Measurements from ENCODE around the gene MAP3K10. TPM values are rescaled to one million over a fixed set of nuclear protein-coding genes. Genes with fewer than 3 reads are reported as not detected.

The MAP3K10 gene
- total and polyA plus RNA-seq, 7 experiments from 2014 or later, result 0.09 to 31.5 (median 22.5) TPM

GRCh38 chr19:40254714-40255418 lies 63.6 kb downstream of the MAP3K10 start:
- DNase-seq, result no peak
- H3K9me3 Mint-ChIP-seq, result no peaks in the 10 kb centered on the region
- intact Hi-C loops (cut with micrococcal nuclease), result no loop called here
- H3K27me3 ChIP-seq (ENCODE audit: control insufficient read depth in 2 of 2, insufficient read depth in 2 of 2, low read length in 2 of 2), result no peaks in the 10 kb centered on the region
- H3K4me1 Mint-ChIP-seq, result peaks cover 9 to 43% (median 29%) of the 10 kb centered on the region in 7 donors
- H3K27ac ChIP-seq (ENCODE audit: low read depth, low read length), result no peak overlapping the region
- CTCF ChIA-PET, result no interaction called here
- H3K4me3 Mint-ChIP-seq, result no peak overlapping the region
- H3K9me3 ChIP-seq (ENCODE audit: control insufficient read depth in 2 of 3, low read length in 3 of 3), result no peaks in the 10 kb centered on the region
- H3K4me3 ChIP-seq (ENCODE audit: low read length), result no peak overlapping the region
- H3K36me3 ChIP-seq (ENCODE audit: control insufficient read depth in 2 of 3, insufficient read depth in 3 of 3, low read length in 3 of 3), result peaks cover 14 to 62% (median 16%) of the 10 kb centered on the region in 3 experiments
- peak overlapping the region in 3 of 9 donors; percentile 9 to 59 (median 12) for H3K27ac Mint-ChIP-seq
- no peak for ATAC-seq
- no peaks in the 10 kb centered on the region for H3K4me1 ChIP-seq (ENCODE audit: control insufficient read depth in 2 of 2, insufficient read depth in 2 of 2, low read length in 2 of 2)
- no peaks in the 10 kb centered on the region for H3K27me3 Mint-ChIP-seq
- peaks cover 10 to 42% (median 20%) of the 10 kb centered on the region in 5 donors for H3K36me3 Mint-ChIP-seq
- POLR2A ChIA-PET, result no interaction called here

DNA sequence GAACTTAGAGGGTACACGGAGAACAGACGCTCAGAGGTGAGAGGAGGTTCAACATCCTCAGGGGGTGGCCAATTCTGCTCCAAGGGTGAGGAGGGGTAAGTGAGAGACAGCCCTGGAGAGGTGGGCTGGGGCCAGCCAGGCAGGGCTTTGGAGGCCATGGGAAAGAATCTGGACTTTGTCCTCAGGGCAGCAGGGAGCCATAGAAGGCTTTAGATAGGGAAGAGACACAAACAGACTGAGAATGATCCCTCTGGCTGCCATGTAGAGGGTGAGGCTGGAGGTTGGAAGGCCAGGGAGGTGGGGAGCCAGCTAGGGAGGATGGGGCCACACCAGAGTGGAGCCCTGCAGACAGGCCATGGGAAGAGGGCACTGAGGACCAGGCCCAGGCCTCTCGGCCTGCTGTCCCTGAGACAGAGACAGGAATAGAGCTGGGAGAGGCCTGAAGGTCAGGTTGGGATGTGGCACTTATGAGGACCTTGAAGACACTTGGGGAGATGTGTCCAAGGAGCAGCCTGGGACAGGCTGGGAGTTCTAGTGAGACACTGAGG lies 64.5 kb downstream of the MAP3K10 start:
- H3K27me3 Mint-ChIP-seq, result no peaks in the 10 kb centered on the region
- DNase-seq, result no peak
- intact Hi-C loops (cut with micrococcal nuclease), result no loop called here
- H3K27ac Mint-ChIP-seq, result peak overlapping the region in 2 of 9 donors; percentile 24 to 73
- no peak for ATAC-seq
- H3K36me3 ChIP-seq (ENCODE audit: control insufficient read depth in 2 of 3, insufficient read depth in 3 of 3, low read length in 3 of 3), result peaks cover 13 to 62% (median 16%) of the 10 kb centered on the region in 3 experiments
- no peak overlapping the region for H3K4me3 Mint-ChIP-seq
- ChIA-PET CTCF (no interaction called here), POLR2A (no interaction called here)
- no peak overlapping the region for H3K4me3 ChIP-seq (ENCODE audit: low read length)
- H3K4me1 ChIP-seq (ENCODE audit: control insufficient read depth in 2 of 2, insufficient read depth in 2 of 2, low read length in 2 of 2), result no peaks in the 10 kb centered on the region
- no peaks in the 10 kb centered on the region for H3K9me3 ChIP-seq (ENCODE audit: control insufficient read depth in 2 of 3, low read length in 3 of 3)
- H3K27me3 ChIP-seq (ENCODE audit: control insufficient read depth in 2 of 2, insufficient read depth in 2 of 2, low read length in 2 of 2), result no peaks in the 10 kb centered on the region
- H3K9me3 Mint-ChIP-seq, result no peaks in the 10 kb centered on the region
- H3K4me1 Mint-ChIP-seq, result peaks cover 9 to 42% (median 29%) of the 10 kb centered on the region in 7 donors
- H3K36me3 Mint-ChIP-seq, result peaks cover 10 to 41% (median 20%) of the 10 kb centered on the region in 5 donors
- no peak overlapping the region for H3K27ac ChIP-seq (ENCODE audit: low read depth, low read length)

GRCh38 chr19:40256512-40256911 lies 65.3 kb downstream of the MAP3K10 start:
- Mint-ChIP-seq H3K27ac (no peak overlapping the region), H3K27me3 (no peaks in the 10 kb centered on the region), H3K9me3 (no peaks in the 10 kb centered on the region), H3K4me3 (no peak overlapping the region), H3K4me1 (peaks cover 8 to 42% (median 33%) of the 10 kb centered on the region in 7 donors), H3K36me3 (peaks cover 10 to 40% (median 20%) of the 10 kb centered on the region in 5 donors)
- Histone ChIP-seq H3K27ac (ENCODE audit: low read depth, low read length) (no peak overlapping the region), H3K4me3 (ENCODE audit: low read length) (no peak overlapping the region), H3K36me3 (ENCODE audit: control insufficient read depth in 2 of 3, insufficient read depth in 3 of 3, low read length in 3 of 3) (peaks cover 13 to 62% (median 16%) of the 10 kb centered on the region in 3 experiments), H3K4me1 (ENCODE audit: control insufficient read depth in 2 of 2, insufficient read depth in 2 of 2, low read length in 2 of 2) (no peaks in the 10 kb centered on the region), H3K27me3 (ENCODE audit: control insufficient read depth in 2 of 2, insufficient read depth in 2 of 2, low read length in 2 of 2) (no peaks in the 10 kb centered on the region), H3K9me3 (ENCODE audit: control insufficient read depth in 2 of 3, low read length in 3 of 3) (no peaks in the 10 kb centered on the region)
- intact Hi-C loops (cut with micrococcal nuclease), result no loop called here
- ChIA-PET POLR2A (no interaction called here), CTCF (no interaction called here)
- ATAC-seq, result no peak
- peak in 1 of 9 donors; percentile 4 for DNase-seq

DNA sequence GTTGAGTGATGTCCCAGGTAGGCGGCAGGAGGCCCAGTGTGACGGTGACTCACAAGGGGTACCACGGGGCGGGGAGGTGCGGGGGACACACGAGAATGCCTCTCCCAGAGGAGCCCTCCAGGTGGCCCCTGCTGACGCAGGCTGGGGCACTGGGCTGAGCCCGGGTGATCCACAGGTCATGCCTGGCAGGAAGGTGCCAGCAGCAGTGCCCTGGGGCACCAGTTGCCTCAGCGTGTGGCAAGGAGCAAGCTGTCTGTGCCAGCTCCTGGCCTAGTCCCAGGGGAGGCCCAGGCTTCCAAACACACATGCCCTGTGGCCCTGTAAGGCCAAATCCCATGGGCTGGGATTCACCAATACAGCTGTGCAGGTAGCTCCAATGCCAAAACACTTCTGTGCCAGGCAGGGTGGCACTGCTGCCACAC lies 65.9 kb downstream of the MAP3K10 start:
- peaks cover 6 to 45% (median 38%) of the 10 kb centered on the region in 7 donors for H3K4me1 Mint-ChIP-seq
- peaks cover 9 to 38% (median 20%) of the 10 kb centered on the region in 5 donors for H3K36me3 Mint-ChIP-seq
- ChIA-PET CTCF (interaction anchor here (0.6 kb wide), 1 partner anchor 336 kb away, joined by 3 read pairs; no protein-coding TSS in a partner anchor), POLR2A (no interaction called here)
- no peak overlapping the region for H3K27ac Mint-ChIP-seq
- no peak for DNase-seq
- H3K4me3 Mint-ChIP-seq, result no peak overlapping the region
- H3K4me3 ChIP-seq (ENCODE audit: low read length), result no peak overlapping the region
- no peaks in the 10 kb centered on the region for H3K9me3 Mint-ChIP-seq
- ATAC-seq, result no peak
- peaks cover 15 to 56% (median 16%) of the 10 kb centered on the region in 3 experiments for H3K36me3 ChIP-seq (ENCODE audit: control insufficient read depth in 2 of 3, insufficient read depth in 3 of 3, low read length in 3 of 3)
- intact Hi-C loops (cut with micrococcal nuclease), result no loop called here
- no peaks in the 10 kb centered on the region for H3K27me3 ChIP-seq (ENCODE audit: control insufficient read depth in 2 of 2, insufficient read depth in 2 of 2, low read length in 2 of 2)
- no peak overlapping the region for H3K27ac ChIP-seq (ENCODE audit: low read depth, low read length)
- H3K9me3 ChIP-seq (ENCODE audit: control insufficient read depth in 2 of 3, low read length in 3 of 3), result no peaks in the 10 kb centered on the region
- no peaks in the 10 kb centered on the region for H3K27me3 Mint-ChIP-seq
- H3K4me1 ChIP-seq (ENCODE audit: control insufficient read depth in 2 of 2, insufficient read depth in 2 of 2, low read length in 2 of 2), result no peaks in the 10 kb centered on the region

- POLR2A ChIA-PET, result interaction anchor here (1.1 kb wide), 1 partner anchor 20 kb away, joined by 3 read pairs; no protein-coding TSS in a partner anchor
- intact Hi-C loops (cut with micrococcal nuclease), result no loop called here
- no peaks in the 10 kb centered on the region for H3K27me3 ChIP-seq (ENCODE audit: control insufficient read depth in 2 of 2, insufficient read depth in 2 of 2, low read length in 2 of 2)
- no peak overlapping the region for H3K27ac ChIP-seq (ENCODE audit: low read depth, low read length)
- peaks cover 2 to 46% (median 11%) of the 10 kb centered on the region in 3 experiments for H3K36me3 ChIP-seq (ENCODE audit: control insufficient read depth in 2 of 3, insufficient read depth in 3 of 3, low read length in 3 of 3)
- Mint-ChIP-seq H3K4me1 (peaks cover 8 to 39% (median 24%) of the 10 kb centered on the region in 7 donors), H3K36me3 (peaks cover 6 to 37% (median 14%) of the 10 kb centered on the region in 5 donors), H3K9me3 (peaks cover 0 to 4% (median 0%) of the 10 kb centered on the region in 11 donors), H3K4me3 (no peak overlapping the region), H3K27ac (no peak overlapping the region), H3K27me3 (no peaks in the 10 kb centered on the region)
- H3K4me1 ChIP-seq (ENCODE audit: control insufficient read depth in 2 of 2, insufficient read depth in 2 of 2, low read length in 2 of 2), result no peaks in the 10 kb centered on the region
- no peak for ATAC-seq
- CTCF ChIA-PET, result no interaction called here
- H3K9me3 ChIP-seq (ENCODE audit: control insufficient read depth in 2 of 3, low read length in 3 of 3), result no peaks in the 10 kb centered on the region
- no peak overlapping the region for H3K4me3 ChIP-seq (ENCODE audit: low read length)
- no peak for DNase-seq
Measured at GRCh38 chr19:40261631-40262030, 70.4 kb downstream of the MAP3K10 start.

- peak; percentile 20 for ATAC-seq
- no peak overlapping the region for H3K4me3 ChIP-seq (ENCODE audit: low read length)
- no peaks in the 10 kb centered on the region for H3K27me3 Mint-ChIP-seq
- no peaks in the 10 kb centered on the region for H3K27me3 ChIP-seq (ENCODE audit: control insufficient read depth in 2 of 2, insufficient read depth in 2 of 2, low read length in 2 of 2)
- CTCF ChIA-PET, result no interaction called here
- intact Hi-C loops (cut with micrococcal nuclease), result no loop called here
- POLR2A ChIA-PET, result interaction anchor here (1.1 kb wide), 1 partner anchor 19 kb away, joined by 3 read pairs; no protein-coding TSS in a partner anchor
- H3K27ac Mint-ChIP-seq, result no peak overlapping the region
- peaks cover 8 to 44% (median 29%) of the 10 kb centered on the region in 7 donors for H3K4me1 Mint-ChIP-seq
- no peak overlapping the region for H3K27ac ChIP-seq (ENCODE audit: low read depth, low read length)
- no peak for DNase-seq
- H3K4me3 Mint-ChIP-seq, result no peak overlapping the region
- H3K36me3 ChIP-seq (ENCODE audit: control insufficient read depth in 2 of 3, insufficient read depth in 3 of 3, low read length in 3 of 3), result peaks cover 0 to 43% (median 11%) of the 10 kb centered on the region in 3 experiments
- no peaks in the 10 kb centered on the region for H3K4me1 ChIP-seq (ENCODE audit: control insufficient read depth in 2 of 2, insufficient read depth in 2 of 2, low read length in 2 of 2)
- peaks cover 0 to 4% (median 0%) of the 10 kb centered on the region in 11 donors for H3K9me3 Mint-ChIP-seq
- peaks cover 6 to 37% (median 14%) of the 10 kb centered on the region in 5 donors for H3K36me3 Mint-ChIP-seq
- no peaks in the 10 kb centered on the region for H3K9me3 ChIP-seq (ENCODE audit: control insufficient read depth in 2 of 3, low read length in 3 of 3)
Measured at GRCh38 chr19:40262422-40262821, 71.2 kb downstream of the MAP3K10 start.
